ENCODE results near the gene LRRC27.

Gene LRRC27

GRCh38 chr10:132331601-132332432 lies at the start of gene LRRC27:
LRRC27 (plus strand) TSS chr10:132332193; CDS start chr10:132333525, 1,332 bp downstream.
- H3K36me3 ChIP-seq (ENCODE audit: insufficient read depth, low read length): no peaks in the 10 kb centered on the region
- peak within 1 kb of the TSS; percentile 90 for H3K27ac ChIP-seq (ENCODE audit: low read depth, low read length)
- peaks cover 27% of the 10 kb centered on the region for H3K4me1 ChIP-seq (ENCODE audit: insufficient read depth, low read length)
- H3K9ac ChIP-seq (ENCODE audit: low read length): peak within 1 kb of the TSS; percentile 71
- H3K27me3 ChIP-seq (ENCODE audit: control insufficient read depth in 1 of 2, insufficient read depth in 2 of 2, low read length in 2 of 2): no peaks in the 10 kb centered on the region
- H3K9me3 ChIP-seq (ENCODE audit: low read length): no peaks in the 10 kb centered on the region
- H3K4me3 ChIP-seq (ENCODE audit: low read depth in 1 of 2, low read length in 2 of 2): peak within 1 kb of the TSS; percentile 92 to 97

GRCh38 chr10:132282667-132283603 lies 49.1 kb upstream of the LRRC27 start:
- Histone ChIP-seq H3K36me3 (ENCODE audit: insufficient read depth, low read length) (no peaks in the 10 kb centered on the region), H3K4me3 (ENCODE audit: low read depth in 1 of 2, low read length in 2 of 2) (no peak overlapping the region), H3K27me3 (ENCODE audit: control insufficient read depth in 1 of 2, insufficient read depth in 2 of 2, low read length in 2 of 2) (peaks cover 0 to 3% of the 10 kb centered on the region in 2 donors), H3K27ac (ENCODE audit: low read depth, low read length) (no peak overlapping the region), H3K9ac (ENCODE audit: low read length) (no peak overlapping the region), H3K4me1 (ENCODE audit: insufficient read depth, low read length) (no peaks in the 10 kb centered on the region), H3K9me3 (ENCODE audit: low read length) (no peaks in the 10 kb centered on the region)

GRCh38 chr10:132283604-132284382 lies 48.2 kb upstream of the LRRC27 start:
- peaks cover 0 to 3% of the 10 kb centered on the region in 2 donors for H3K27me3 ChIP-seq (ENCODE audit: control insufficient read depth in 1 of 2, insufficient read depth in 2 of 2, low read length in 2 of 2)
- H3K9ac ChIP-seq (ENCODE audit: low read length): no peak overlapping the region
- H3K4me1 ChIP-seq (ENCODE audit: insufficient read depth, low read length): no peaks in the 10 kb centered on the region
- no peaks in the 10 kb centered on the region for H3K36me3 ChIP-seq (ENCODE audit: insufficient read depth, low read length)
- no peaks in the 10 kb centered on the region for H3K9me3 ChIP-seq (ENCODE audit: low read length)
- H3K27ac ChIP-seq (ENCODE audit: low read depth, low read length): no peak overlapping the region
- H3K4me3 ChIP-seq (ENCODE audit: low read depth in 1 of 2, low read length in 2 of 2): no peak overlapping the region

GRCh38 chr10:132289439-132289838 lies 42.6 kb upstream of the LRRC27 start:
- no peak overlapping the region for H3K4me3 ChIP-seq (ENCODE audit: low read depth in 1 of 2, low read length in 2 of 2)
- no peaks in the 10 kb centered on the region for H3K36me3 ChIP-seq (ENCODE audit: insufficient read depth, low read length)
- no peaks in the 10 kb centered on the region for H3K27me3 ChIP-seq (ENCODE audit: control insufficient read depth in 1 of 2, insufficient read depth in 2 of 2, low read length in 2 of 2)

GRCh38 chr10:132290631-132291030 lies 41.4 kb upstream of the LRRC27 start:
- Histone ChIP-seq H3K27ac (ENCODE audit: low read depth, low read length) (no peak overlapping the region), H3K27me3 (ENCODE audit: control insufficient read depth in 1 of 2, insufficient read depth in 2 of 2, low read length in 2 of 2) (no peaks in the 10 kb centered on the region), H3K9ac (ENCODE audit: low read length) (no peak overlapping the region), H3K4me1 (ENCODE audit: insufficient read depth, low read length) (peaks cover 13% of the 10 kb centered on the region), H3K36me3 (ENCODE audit: insufficient read depth, low read length) (no peaks in the 10 kb centered on the region), H3K4me3 (ENCODE audit: low read depth in 1 of 2, low read length in 2 of 2) (no peak overlapping the region), H3K9me3 (ENCODE audit: low read length) (no peaks in the 10 kb centered on the region)

More at GRCh38 chr10:132289439-132289838, 42.6 kb upstream of the LRRC27 start:
- Histone ChIP-seq H3K4me1 (ENCODE audit: insufficient read depth, low read length) (peaks cover 13% of the 10 kb centered on the region), H3K27ac (ENCODE audit: low read depth, low read length) (no peak overlapping the region), H3K9ac (ENCODE audit: low read length) (no peak overlapping the region), H3K9me3 (ENCODE audit: low read length) (no peaks in the 10 kb centered on the region)

GRCh38 chr10:132291826-132292225 lies 40.2 kb upstream of the LRRC27 start:
- H3K27ac ChIP-seq (ENCODE audit: low read depth, low read length): no peak overlapping the region
- H3K4me3 ChIP-seq (ENCODE audit: low read depth in 1 of 2, low read length in 2 of 2): no peak overlapping the region
- peaks cover 13% of the 10 kb centered on the region for H3K4me1 ChIP-seq (ENCODE audit: insufficient read depth, low read length)
- no peaks in the 10 kb centered on the region for H3K27me3 ChIP-seq (ENCODE audit: control insufficient read depth in 1 of 2, insufficient read depth in 2 of 2, low read length in 2 of 2)
- no peaks in the 10 kb centered on the region for H3K36me3 ChIP-seq (ENCODE audit: insufficient read depth, low read length)
- H3K9me3 ChIP-seq (ENCODE audit: low read length): no peaks in the 10 kb centered on the region
- H3K9ac ChIP-seq (ENCODE audit: low read length): no peak overlapping the region

GRCh38 chr10:132292287-132293200 lies 39.4 kb upstream of the LRRC27 start:
- H3K27ac ChIP-seq (ENCODE audit: low read depth, low read length): no peak overlapping the region
- H3K9ac ChIP-seq (ENCODE audit: low read length): no peak overlapping the region
- H3K9me3 ChIP-seq (ENCODE audit: low read length): no peaks in the 10 kb centered on the region
- peaks cover 13% of the 10 kb centered on the region for H3K4me1 ChIP-seq (ENCODE audit: insufficient read depth, low read length)
- no peak overlapping the region for H3K4me3 ChIP-seq (ENCODE audit: low read depth in 1 of 2, low read length in 2 of 2)
- H3K27me3 ChIP-seq (ENCODE audit: control insufficient read depth in 1 of 2, insufficient read depth in 2 of 2, low read length in 2 of 2): no peaks in the 10 kb centered on the region
- no peaks in the 10 kb centered on the region for H3K36me3 ChIP-seq (ENCODE audit: insufficient read depth, low read length)

GRCh38 chr10:132293201-132293812 lies 38.7 kb upstream of the LRRC27 start:
- Histone ChIP-seq H3K4me3 (ENCODE audit: low read depth in 1 of 2, low read length in 2 of 2) (no peak overlapping the region), H3K9ac (ENCODE audit: low read length) (no peak overlapping the region)

GRCh38 chr10:132293813-132294520 lies 38.0 kb upstream of the LRRC27 start:
- no peaks in the 10 kb centered on the region for H3K36me3 ChIP-seq (ENCODE audit: insufficient read depth, low read length)
- no peak overlapping the region for H3K9ac ChIP-seq (ENCODE audit: low read length)
- H3K4me1 ChIP-seq (ENCODE audit: insufficient read depth, low read length): peaks cover 13% of the 10 kb centered on the region
- no peaks in the 10 kb centered on the region for H3K9me3 ChIP-seq (ENCODE audit: low read length)
- H3K27me3 ChIP-seq (ENCODE audit: control insufficient read depth in 1 of 2, insufficient read depth in 2 of 2, low read length in 2 of 2): no peaks in the 10 kb centered on the region
- H3K4me3 ChIP-seq (ENCODE audit: low read depth in 1 of 2, low read length in 2 of 2): no peak overlapping the region
- H3K27ac ChIP-seq (ENCODE audit: low read depth, low read length): peak overlapping the region; percentile 42

More at GRCh38 chr10:132293201-132293812, 38.7 kb upstream of the LRRC27 start:
- Histone ChIP-seq H3K9me3 (ENCODE audit: low read length) (no peaks in the 10 kb centered on the region), H3K4me1 (ENCODE audit: insufficient read depth, low read length) (peaks cover 13% of the 10 kb centered on the region), H3K27me3 (ENCODE audit: control insufficient read depth in 1 of 2, insufficient read depth in 2 of 2, low read length in 2 of 2) (no peaks in the 10 kb centered on the region), H3K27ac (ENCODE audit: low read depth, low read length) (peak overlapping the region; percentile 42), H3K36me3 (ENCODE audit: insufficient read depth, low read length) (no peaks in the 10 kb centered on the region)

Data from muscle layer of colon (tissue), 2 donors.